OCI-LY1 (cell line): ENCODE measurements around the gene SLC12A7.

ENCODE experiments used
- H2AFZ ChIP-seq: fragments of 200-600 bp; sonication (generic), shearing (Covaris generic); 2 replicates; pipeline ENCODE4 v1.6.0; 2014; ENCODE audit warnings: antibody characterized with exemption, mild to moderate bottlenecking, low read length
- H3F3A ChIP-seq: fragments of 200-600 bp; sonication (generic), shearing (Covaris generic); 2 replicates; pipeline ENCODE4 v1.6.0; 2014; ENCODE audit warnings: mild to moderate bottlenecking, antibody characterized with exemption, low read length, moderate library complexity; ENCODE audit not compliant: insufficient read depth
- H3K27ac ChIP-seq: fragments of 200-600 bp; sonication (generic); 2 replicates; pipeline ENCODE4 v1.5.1; 2014; ENCODE audit warnings: low read length, mixed run types, mild to moderate bottlenecking, low read depth; ENCODE audit not compliant: poor library complexity, severe bottlenecking
- H3K27me3 ChIP-seq: fragments of 200-600 bp; sonication (generic); 2 replicates; pipeline ENCODE4 v1.6.0; 2014; ENCODE audit warnings: antibody characterized with exemption, mild to moderate bottlenecking, low read length, moderate library complexity; ENCODE audit not compliant: insufficient read depth
- H3K36me3 ChIP-seq: fragments of 200-600 bp; sonication (generic); 2 replicates; pipeline ENCODE4 v1.6.1; 2014; ENCODE audit warnings: mild to moderate bottlenecking, antibody characterized with exemption, low read length, moderate library complexity, mixed read lengths; ENCODE audit not compliant: insufficient read depth
- H3K4me1 ChIP-seq: fragments of 200-600 bp; sonication (generic); 2 replicates; pipeline ENCODE4 v1.5.1; 2014; ENCODE audit warnings: mild to moderate bottlenecking, low read length, moderate library complexity; ENCODE audit not compliant: insufficient read depth, severe bottlenecking
- H3K4me2 ChIP-seq: fragments of 200-600 bp; sonication (generic), shearing (Covaris generic); 2 replicates; pipeline ENCODE4 v1.6.1; 2014; ENCODE audit warnings: low read length
- H3K4me3 ChIP-seq: fragments of 200-600 bp; sonication (generic); 2 replicates; pipeline ENCODE4 v1.5.1; 2014; ENCODE audit warnings: low read length, low read depth, mild to moderate bottlenecking, mixed read lengths; ENCODE audit not compliant: poor library complexity, severe bottlenecking
- H3K79me2 ChIP-seq: fragments of 200-600 bp; shearing (Covaris generic); 2 replicates; pipeline ENCODE4 v1.6.1; 2016; ENCODE audit warnings: mixed run types, low read length, mixed read lengths; ENCODE audit not compliant: insufficient read depth
- H3K9ac ChIP-seq: fragments of 200-600 bp; sonication (generic), shearing (Covaris generic); 2 replicates; pipeline ENCODE4 v1.6.1; 2014; ENCODE audit warnings: mild to moderate bottlenecking, low read length, mixed read lengths
- H3K9me2 ChIP-seq: fragments of 200-600 bp; sonication (generic), shearing (Covaris generic); 2 replicates; pipeline ENCODE4 v1.6.1; 2014; ENCODE audit warnings: low read depth, mild to moderate bottlenecking, low read length, mixed read lengths
- H3K9me3 ChIP-seq: fragments of 200-600 bp; shearing (Covaris generic); 2 replicates; pipeline ENCODE4 v1.6.1; 2014; ENCODE audit warnings: low read length, mixed read lengths
- H4K20me1 ChIP-seq: fragments of 200-600 bp; sonication (generic), shearing (Covaris generic); 2 replicates; pipeline ENCODE4 v1.6.0; 2016; ENCODE audit warnings: mild to moderate bottlenecking, low read length; ENCODE audit not compliant: insufficient read depth
- EZH2 ChIP-seq: fragments of 200-600 bp; sonication (generic), shearing (Covaris generic); IDR thresholded peaks from 2 replicates; pipeline ENCODE4 v1.8.0; 2017; ENCODE audit warnings: borderline replicate concordance, mixed run types, mild to moderate bottlenecking, antibody characterized with exemption, low read length, moderate library complexity, mixed read lengths
- TF ChIP-seq, protein P1 (sequence below): fragments of 200-600 bp; sonication (generic), shearing (Covaris generic); IDR thresholded peaks from 2 replicates; pipeline ENCODE4 v1.5.1; 2017; ENCODE audit warnings: mild to moderate bottlenecking, antibody characterized with exemption, low read length, moderate library complexity, mixed read lengths

Gene SLC12A7

GRCh38 chr5:1086871-1087270 lies 25.0 kb downstream of the SLC12A7 start:
- no peaks in the 10 kb centered on the region for H3K36me3 ChIP-seq
- no peaks in the 10 kb centered on the region for H4K20me1 ChIP-seq
- no peak overlapping the region for H3K9ac ChIP-seq
- no peaks in the 10 kb centered on the region for H3K27me3 ChIP-seq
- H3K4me1 ChIP-seq, result no peaks in the 10 kb centered on the region
- H3K4me2 ChIP-seq, result no peak overlapping the region
- no peak overlapping the region for H2AFZ ChIP-seq
- H3K9me3 ChIP-seq, result no peaks in the 10 kb centered on the region
- TF ChIP-seq, protein P1, sequence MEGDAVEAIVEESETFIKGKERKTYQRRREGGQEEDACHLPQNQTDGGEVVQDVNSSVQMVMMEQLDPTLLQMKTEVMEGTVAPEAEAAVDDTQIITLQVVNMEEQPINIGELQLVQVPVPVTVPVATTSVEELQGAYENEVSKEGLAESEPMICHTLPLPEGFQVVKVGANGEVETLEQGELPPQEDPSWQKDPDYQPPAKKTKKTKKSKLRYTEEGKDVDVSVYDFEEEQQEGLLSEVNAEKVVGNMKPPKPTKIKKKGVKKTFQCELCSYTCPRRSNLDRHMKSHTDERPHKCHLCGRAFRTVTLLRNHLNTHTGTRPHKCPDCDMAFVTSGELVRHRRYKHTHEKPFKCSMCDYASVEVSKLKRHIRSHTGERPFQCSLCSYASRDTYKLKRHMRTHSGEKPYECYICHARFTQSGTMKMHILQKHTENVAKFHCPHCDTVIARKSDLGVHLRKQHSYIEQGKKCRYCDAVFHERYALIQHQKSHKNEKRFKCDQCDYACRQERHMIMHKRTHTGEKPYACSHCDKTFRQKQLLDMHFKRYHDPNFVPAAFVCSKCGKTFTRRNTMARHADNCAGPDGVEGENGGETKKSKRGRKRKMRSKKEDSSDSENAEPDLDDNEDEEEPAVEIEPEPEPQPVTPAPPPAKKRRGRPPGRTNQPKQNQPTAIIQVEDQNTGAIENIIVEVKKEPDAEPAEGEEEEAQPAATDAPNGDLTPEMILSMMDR, result no peak
- TF ChIP-seq EZH2, result no peak
- no peaks in the 10 kb centered on the region for H3K79me2 ChIP-seq
- H3K27ac ChIP-seq, result no peak overlapping the region
- H3K9me2 ChIP-seq, result no peaks in the 10 kb centered on the region
- H3F3A ChIP-seq, result no peaks in the 10 kb centered on the region
- H3K4me3 ChIP-seq, result no peak overlapping the region

GRCh38 chr5:1086137-1086536 lies 25.7 kb downstream of the SLC12A7 start:
- TF ChIP-seq EZH2, result no peak
- TF ChIP-seq, protein P1, result no peak
- no peaks in the 10 kb centered on the region for H3K27me3 ChIP-seq
- H3K36me3 ChIP-seq, result no peaks in the 10 kb centered on the region
- H3K4me1 ChIP-seq, result no peaks in the 10 kb centered on the region
- H4K20me1 ChIP-seq, result no peaks in the 10 kb centered on the region
- H3K9ac ChIP-seq, result no peak overlapping the region
- H3K79me2 ChIP-seq, result no peaks in the 10 kb centered on the region
- H2AFZ ChIP-seq, result no peak overlapping the region
- H3K4me3 ChIP-seq, result no peak overlapping the region
- no peak overlapping the region for H3K27ac ChIP-seq
- no peak overlapping the region for H3K4me2 ChIP-seq
- H3K9me3 ChIP-seq, result no peaks in the 10 kb centered on the region
- H3K9me2 ChIP-seq, result no peaks in the 10 kb centered on the region
- H3F3A ChIP-seq, result no peaks in the 10 kb centered on the region

GRCh38 chr5:1085391-1085790 lies 26.5 kb downstream of the SLC12A7 start:
- Histone ChIP-seq H3K27ac (no peak overlapping the region), H2AFZ (no peak overlapping the region), H3K9me3 (no peaks in the 10 kb centered on the region), H3F3A (no peaks in the 10 kb centered on the region), H4K20me1 (no peaks in the 10 kb centered on the region), H3K4me1 (no peaks in the 10 kb centered on the region), H3K9ac (no peak overlapping the region), H3K4me3 (no peak overlapping the region), H3K9me2 (no peaks in the 10 kb centered on the region), H3K79me2 (no peaks in the 10 kb centered on the region), H3K36me3 (no peaks in the 10 kb centered on the region), H3K4me2 (no peak overlapping the region), H3K27me3 (no peaks in the 10 kb centered on the region)
- TF ChIP-seq EZH2, result no peak
- TF ChIP-seq, protein P1, result no peak
